ENCODE measurements around the gene MRPL36.

Gene MRPL36

DNA sequence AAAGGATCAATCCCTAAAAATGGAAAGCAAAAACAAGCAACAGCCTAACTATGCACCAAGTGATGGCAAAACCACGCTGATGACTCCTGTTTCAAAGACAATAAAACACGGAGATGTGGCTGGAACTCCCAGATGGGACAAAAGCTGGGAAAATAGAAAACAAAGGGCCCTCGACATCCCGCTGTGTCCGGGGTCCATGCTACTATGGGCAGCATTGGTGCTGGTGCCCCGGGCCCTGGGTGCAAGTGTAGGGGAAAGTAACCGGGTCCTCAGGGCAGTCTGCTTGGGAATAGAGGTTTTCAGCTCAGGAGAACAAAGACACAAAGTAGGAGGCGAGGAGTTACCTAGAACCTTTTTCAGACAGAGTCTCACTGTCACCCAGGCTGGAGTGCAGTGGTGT is 46.1 kb downstream of the MRPL36 start:
- DNase-seq = no peak
- Histone ChIP-seq H3K36me3 (replicated peaks) (no peaks in the 10 kb centered on the region), H3K4me3 (ENCODE audit: low read depth, low read length) (no peak overlapping the region), H3K27ac (no peak overlapping the region), H3K27me3 (replicated peaks) (no peaks in the 10 kb centered on the region)
- TF ChIP-seq CTCF (IDR thresholded peaks at IDR 0.05; ENCODE audit: low read depth, low read length, missing control alignments) = no peak
- in situ Hi-C loops (cut with HindIII; ENCODE audit: low pct_ligation_motif_present, low sequenced_read_pairs) = no loop called here

DNA sequence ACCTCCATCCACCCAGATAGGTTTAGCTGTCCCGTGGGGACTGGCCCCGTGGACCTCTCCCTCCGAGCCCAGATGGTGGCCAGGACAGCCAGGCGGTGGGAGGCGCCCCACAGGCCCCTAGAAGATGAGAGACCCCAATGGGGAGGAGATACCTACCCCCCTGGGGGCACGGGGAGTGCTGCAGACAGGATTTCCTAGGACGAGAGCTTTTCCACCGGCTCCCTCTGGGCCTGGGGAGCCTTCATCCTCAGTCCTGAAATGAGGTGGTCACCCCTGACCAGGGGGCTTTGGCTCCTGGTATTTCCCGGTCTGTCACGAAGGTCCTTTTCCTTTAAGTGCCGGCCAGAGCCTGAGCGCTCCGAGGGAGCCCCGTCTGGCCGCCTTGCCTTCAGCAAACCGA is 46.8 kb downstream of the MRPL36 start:
- H3K36me3 ChIP-seq (replicated peaks) = no peaks in the 10 kb centered on the region
- in situ Hi-C loops (cut with HindIII; ENCODE audit: low pct_ligation_motif_present, low sequenced_read_pairs) = no loop called here
- no peak for DNase-seq
- no peak overlapping the region for H3K27ac ChIP-seq
- no peak for TF ChIP-seq CTCF (IDR thresholded peaks at IDR 0.05; ENCODE audit: low read depth, low read length, missing control alignments)
- H3K4me3 ChIP-seq (ENCODE audit: low read depth, low read length) = no peak overlapping the region
- H3K27me3 ChIP-seq (replicated peaks) = no peaks in the 10 kb centered on the region

DNA sequence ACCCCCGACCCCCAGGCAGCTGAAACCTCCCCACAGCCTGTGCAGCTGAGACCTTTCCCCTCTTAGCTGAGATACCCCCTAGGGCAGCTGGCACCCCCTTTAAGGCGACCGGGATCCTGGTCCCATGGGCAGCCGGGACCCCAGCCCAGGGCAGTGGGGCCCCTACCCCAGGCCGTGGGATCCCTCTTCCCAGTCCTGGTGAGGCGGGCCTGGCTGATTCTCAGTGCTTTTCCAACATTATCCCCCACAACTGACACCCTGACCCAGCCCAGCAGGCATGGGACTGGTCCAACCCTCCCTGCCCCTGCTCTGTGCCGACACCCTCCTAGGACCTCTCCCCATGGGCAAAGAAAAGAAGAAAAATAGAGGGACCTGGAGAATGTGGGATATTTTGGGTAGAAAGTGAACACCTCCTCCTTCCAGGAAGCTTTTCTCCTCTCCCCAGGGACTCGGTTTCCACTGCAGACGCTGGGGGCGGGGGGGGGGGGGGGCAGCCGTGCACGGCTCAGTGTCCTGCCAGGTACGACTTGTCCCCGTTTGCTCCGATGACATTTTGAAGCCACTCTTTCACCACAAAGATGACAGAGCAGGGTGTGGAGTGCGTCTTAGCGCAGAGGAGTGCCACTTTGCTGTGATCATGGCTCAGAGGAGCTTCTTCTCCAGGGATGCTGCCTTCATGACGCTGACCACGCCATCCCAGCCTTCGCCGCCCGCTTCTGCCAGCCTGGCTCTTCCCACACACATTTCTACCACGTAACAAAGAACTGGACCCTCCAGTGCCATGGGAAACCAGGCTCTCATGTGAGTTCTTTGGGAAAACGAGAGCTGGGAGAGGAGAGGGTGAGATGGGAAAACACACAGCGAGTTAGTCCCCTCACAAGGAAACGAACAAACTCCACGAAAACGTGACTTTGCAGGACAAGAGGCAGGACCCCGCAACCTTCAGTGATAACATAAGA is 47.5 kb downstream of the MRPL36 start:
- H3K27me3 ChIP-seq (replicated peaks) = no peaks in the 10 kb centered on the region
- TF ChIP-seq CTCF (IDR thresholded peaks at IDR 0.05; ENCODE audit: low read depth, low read length, missing control alignments) = no peak
- in situ Hi-C loops (cut with HindIII; ENCODE audit: low pct_ligation_motif_present, low sequenced_read_pairs) = no loop called here
- no peak overlapping the region for H3K4me3 ChIP-seq (ENCODE audit: low read depth, low read length)
- H3K36me3 ChIP-seq (replicated peaks) = no peaks in the 10 kb centered on the region
- no peak for DNase-seq
- no peak overlapping the region for H3K27ac ChIP-seq

GRCh38 chr5:1751026-1751863 is 48.4 kb downstream of the MRPL36 start:
- Histone ChIP-seq H3K27ac (no peak overlapping the region), H3K4me3 (ENCODE audit: low read depth, low read length) (no peak overlapping the region), H3K27me3 (replicated peaks) (no peaks in the 10 kb centered on the region), H3K36me3 (replicated peaks) (no peaks in the 10 kb centered on the region)
- DNase-seq = no peak
- TF ChIP-seq CTCF (IDR thresholded peaks at IDR 0.05; ENCODE audit: low read depth, low read length, missing control alignments) = no peak
- in situ Hi-C loops (cut with HindIII; ENCODE audit: low pct_ligation_motif_present, low sequenced_read_pairs) = no loop called here

GRCh38 chr5:1750469-1750868 is 49.2 kb downstream of the MRPL36 start:
- H3K4me3 ChIP-seq (ENCODE audit: low read depth, low read length) = no peak overlapping the region
- in situ Hi-C loops (cut with HindIII; ENCODE audit: low pct_ligation_motif_present, low sequenced_read_pairs) = no loop called here
- DNase-seq = no peak
- no peak overlapping the region for H3K27ac ChIP-seq
- no peaks in the 10 kb centered on the region for H3K36me3 ChIP-seq (replicated peaks)
- H3K27me3 ChIP-seq (replicated peaks) = no peaks in the 10 kb centered on the region
- no peak for TF ChIP-seq CTCF (IDR thresholded peaks at IDR 0.05; ENCODE audit: low read depth, low read length, missing control alignments)
